HCT116 (cell line): ENCODE data around the gene UCN3.

ENCODE experiments used
- ATF3 ChIP-seq: IDR thresholded peaks from 2 replicates; pipeline ENCODE4 v1.6.1; 2012
- CEBPB ChIP-seq: IDR thresholded peaks from 2 replicates; pipeline ENCODE4 v1.6.1; 2012; ENCODE audit warnings: low read depth
- CTCF ChIP-seq, 3 experiments: fragments of 200-600 bp in 1 of 3; sonication (generic) in 1 of 3; IDR thresholded peaks in 2 of 3; conservative IDR thresholded peaks in 1 of 3; 2 replicates each; pipeline ENCODE4 v1.5.1; 2012 to 2017; ENCODE audit warnings: low read depth in 2 of 3, low read length in 2 of 3, antibody characterized with exemption in 1 of 3, borderline replicate concordance in 1 of 3, control low read depth in 1 of 3, mild to moderate bottlenecking in 1 of 3, mixed read lengths in 1 of 3, mixed run types in 1 of 3, moderate library complexity in 1 of 3; ENCODE audit not compliant: insufficient read depth in 1 of 3
- ELF1 ChIP-seq: IDR thresholded peaks from 2 replicates; pipeline ENCODE4 v1.6.1; 2012; ENCODE audit warnings: low read depth, borderline replicate concordance
- EZH2 ChIP-seq: fragments of 200-600 bp; sonication (generic); IDR thresholded peaks from 2 replicates; pipeline ENCODE4 v1.6.1; 2017; ENCODE audit warnings: antibody characterized with exemption, mixed run types
- EZH2phosphoT487 ChIP-seq: fragments of 200-600 bp; IDR thresholded peaks from 2 replicates; pipeline ENCODE4 v1.6.1; 2018; ENCODE audit warnings: antibody characterized with exemption, borderline replicate concordance
- POLR2A ChIP-seq: IDR thresholded peaks from 2 replicates; pipeline ENCODE4 v1.7.0; 2011; ENCODE audit warnings: borderline replicate concordance; ENCODE audit not compliant: insufficient read depth, insufficient read length; ENCODE audit errors: extremely low read depth
- POLR2AphosphoS5 ChIP-seq: IDR thresholded peaks from 2 replicates; pipeline ENCODE4 v1.6.1; 2011; ENCODE audit warnings: mild to moderate bottlenecking, low read depth, low read length, moderate library complexity
- SP1 ChIP-seq: IDR thresholded peaks from 2 replicates; pipeline ENCODE4 v1.6.1; 2012; ENCODE audit warnings: low read depth
- YY1 ChIP-seq: IDR thresholded peaks from 2 replicates; pipeline ENCODE4 v1.6.1; 2011; ENCODE audit warnings: low read length, low read depth, moderate library complexity, mild to moderate bottlenecking; ENCODE audit not compliant: insufficient replicate concordance; ENCODE audit errors: extremely low read depth
- TF ChIP-seq, protein P1 (sequence below): IDR thresholded peaks from 2 replicates; pipeline ENCODE4 v1.6.1; 2012

- no peak for TF ChIP-seq POLR2A
- no peak for TF ChIP-seq CTCF (IDR thresholded peaks at IDR 0.05 in 2 of 3, conservative IDR thresholded peaks at IDR 0.05 in 1 of 3; ENCODE audit: borderline replicate concordance in 1 of 3, insufficient read depth in 1 of 3, low read depth in 2 of 3, low read length in 2 of 3)
- TF ChIP-seq POLR2AphosphoS5 = no peak
- TF ChIP-seq, protein P1, sequence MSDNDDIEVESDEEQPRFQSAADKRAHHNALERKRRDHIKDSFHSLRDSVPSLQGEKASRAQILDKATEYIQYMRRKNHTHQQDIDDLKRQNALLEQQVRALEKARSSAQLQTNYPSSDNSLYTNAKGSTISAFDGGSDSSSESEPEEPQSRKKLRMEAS = no peak
- no peak for TF ChIP-seq YY1
- no peak for TF ChIP-seq EZH2phosphoT487
- no peak for TF ChIP-seq ELF1
- TF ChIP-seq SP1 = no peak
- TF ChIP-seq ATF3 = no peak
- TF ChIP-seq EZH2 = no peak
- TF ChIP-seq CEBPB = no peak
These were observed 22.4 kb downstream of the UCN3 start for GRCh38 chr10:5387169-5387568.
